ENCODE results near the gene NTRK2. TPM values are rescaled to one million over a fixed set of nuclear protein-coding genes. Genes with fewer than 3 reads are reported as not detected.

Gene NTRK2
- total RNA-seq, 1 experiment from 2014 or later: 0.06 TPM

- POLR2A ChIA-PET (ENCODE audit: low non-redundant PET): interaction anchor here (0.7 kb wide), 1 partner anchor 218 kb away, joined by 3 read pairs; no protein-coding TSS in a partner anchor
- Histone ChIP-seq H3K9me3 (ENCODE audit: low read depth, low read length, poor library complexity, severe bottlenecking) (no peaks in the 10 kb centered on the region), H3K27me3 (replicated peaks; ENCODE audit: insufficient read depth, low read depth, low read length, poor library complexity) (no peaks in the 10 kb centered on the region), H3K4me3 (ENCODE audit: low read depth, low read length, poor library complexity, severe bottlenecking) (no peak overlapping the region), H3K36me3 (ENCODE audit: insufficient read depth, low read length, poor library complexity, severe bottlenecking) (no peaks in the 10 kb centered on the region), H3K27ac (ENCODE audit: low read depth, low read length, poor library complexity, severe bottlenecking) (no peak overlapping the region), H3K4me1 (ENCODE audit: insufficient read depth, low read length, poor library complexity, severe bottlenecking) (no peaks in the 10 kb centered on the region)
- TF ChIP-seq CTCF (conservative IDR thresholded peaks at IDR 0.05; ENCODE audit: low read depth, low read length) (no peak), EZH2 (IDR thresholded peaks at IDR 0.05; ENCODE audit: borderline replicate concordance, low read depth, low read length, poor library complexity, severe bottlenecking) (no peak)
- intact Hi-C loops (cut with micrococcal nuclease; ENCODE audit: unreplicated experiment): no loop called here
- CTCF ChIA-PET: no interaction called here
- no peak for DNase-seq (ENCODE audit: low spot score)
- no TSS peak for BruUV-seq (replicated peaks)
Observed at GRCh38 chr9:84941792-84942191, 272.3 kb downstream of the NTRK2 start.

DNA sequence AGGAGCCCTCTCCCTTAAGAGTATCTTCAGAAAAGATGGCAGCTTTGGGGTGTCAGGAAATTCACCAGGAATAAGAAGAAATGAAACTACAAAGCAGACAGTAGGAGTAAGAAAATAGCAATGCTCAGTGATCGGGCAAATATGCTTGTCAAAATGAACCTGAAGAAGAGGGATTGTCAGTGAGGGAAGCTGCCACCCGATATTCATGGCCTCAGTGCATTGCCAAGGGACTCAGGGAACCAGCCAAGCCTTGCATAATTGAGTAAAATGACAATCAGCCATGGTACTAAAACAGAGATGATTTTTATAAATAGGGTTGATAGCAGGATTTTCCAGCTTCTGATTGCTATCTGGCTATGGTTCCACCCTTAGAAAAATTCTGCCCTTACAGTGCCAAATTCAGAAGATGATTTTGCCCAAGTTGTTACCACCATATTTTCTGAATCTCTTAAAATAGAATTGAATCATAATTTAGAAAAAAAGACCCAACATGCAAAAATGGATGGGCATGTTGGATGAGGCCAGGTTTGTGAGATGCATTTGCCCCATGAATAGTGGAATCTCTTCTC, 274.0 kb downstream of the NTRK2 start:
- BruUV-seq (replicated peaks): no TSS peak
- CTCF ChIA-PET: no interaction called here
- H3K27me3 ChIP-seq (replicated peaks; ENCODE audit: insufficient read depth, low read depth, low read length, poor library complexity): no peaks in the 10 kb centered on the region
- no peak overlapping the region for H3K27ac ChIP-seq (ENCODE audit: low read depth, low read length, poor library complexity, severe bottlenecking)
- DNase-seq (ENCODE audit: low spot score): no peak
- intact Hi-C loops (cut with micrococcal nuclease; ENCODE audit: unreplicated experiment): no loop called here
- H3K4me3 ChIP-seq (ENCODE audit: low read depth, low read length, poor library complexity, severe bottlenecking): no peak overlapping the region
- no peaks in the 10 kb centered on the region for H3K9me3 ChIP-seq (ENCODE audit: low read depth, low read length, poor library complexity, severe bottlenecking)
- no peaks in the 10 kb centered on the region for H3K36me3 ChIP-seq (ENCODE audit: insufficient read depth, low read length, poor library complexity, severe bottlenecking)
- TF ChIP-seq EZH2 (IDR thresholded peaks at IDR 0.05; ENCODE audit: borderline replicate concordance, low read depth, low read length, poor library complexity, severe bottlenecking): no peak
- no peak for TF ChIP-seq CTCF (conservative IDR thresholded peaks at IDR 0.05; ENCODE audit: low read depth, low read length)
- no peaks in the 10 kb centered on the region for H3K4me1 ChIP-seq (ENCODE audit: insufficient read depth, low read length, poor library complexity, severe bottlenecking)
- POLR2A ChIA-PET (ENCODE audit: low non-redundant PET): no interaction called here

DNA sequence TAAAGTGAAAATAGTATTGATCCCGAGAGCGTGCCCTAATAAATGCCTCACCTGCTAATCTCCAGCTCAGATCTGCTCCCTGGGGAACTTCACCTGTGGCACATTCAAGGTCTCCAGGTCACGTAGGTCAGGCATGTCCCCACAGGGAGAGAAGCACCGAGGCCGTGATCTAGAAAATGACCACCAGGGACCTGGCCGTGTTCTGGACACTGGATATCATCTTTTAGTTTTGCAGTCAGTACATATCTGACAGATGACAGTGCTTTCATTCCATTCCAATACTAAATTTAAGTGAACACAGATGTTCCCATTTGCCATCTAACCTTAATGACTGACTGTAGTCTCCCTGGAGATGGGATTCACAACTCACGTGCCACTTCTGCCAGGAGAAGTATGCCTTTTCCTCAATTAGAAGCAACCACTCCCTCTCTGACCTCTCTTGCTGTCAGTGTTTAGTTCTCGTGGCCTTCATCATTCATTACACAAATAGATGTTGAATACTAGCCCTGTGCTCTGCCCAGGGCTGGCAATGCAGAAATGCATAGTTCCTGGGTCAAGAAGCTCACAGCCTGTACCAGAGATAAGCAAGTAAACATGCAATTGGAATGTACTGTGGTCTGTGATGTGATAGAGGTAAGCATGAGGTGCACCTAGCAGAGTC, 276.5 kb downstream of the NTRK2 start:
- H3K27ac ChIP-seq (ENCODE audit: low read depth, low read length, poor library complexity, severe bottlenecking): no peak overlapping the region
- no peak for DNase-seq (ENCODE audit: low spot score)
- no peaks in the 10 kb centered on the region for H3K9me3 ChIP-seq (ENCODE audit: low read depth, low read length, poor library complexity, severe bottlenecking)
- intact Hi-C loops (cut with micrococcal nuclease; ENCODE audit: unreplicated experiment): no loop called here
- ChIA-PET POLR2A (ENCODE audit: low non-redundant PET) (no interaction called here), CTCF (no interaction called here)
- H3K4me3 ChIP-seq (ENCODE audit: low read depth, low read length, poor library complexity, severe bottlenecking): no peak overlapping the region
- no peaks in the 10 kb centered on the region for H3K4me1 ChIP-seq (ENCODE audit: insufficient read depth, low read length, poor library complexity, severe bottlenecking)
- no peaks in the 10 kb centered on the region for H3K36me3 ChIP-seq (ENCODE audit: insufficient read depth, low read length, poor library complexity, severe bottlenecking)
- no peaks in the 10 kb centered on the region for H3K27me3 ChIP-seq (replicated peaks; ENCODE audit: insufficient read depth, low read depth, low read length, poor library complexity)
- TF ChIP-seq EZH2 (IDR thresholded peaks at IDR 0.05; ENCODE audit: borderline replicate concordance, low read depth, low read length, poor library complexity, severe bottlenecking) (no peak), CTCF (conservative IDR thresholded peaks at IDR 0.05; ENCODE audit: low read depth, low read length) (no peak)
- BruUV-seq (replicated peaks): no TSS peak

Measured in A673 (cell line).